Stimulated activated CD4-positive, alpha-beta T cell treated with anti-CD3 and anti-CD28 coated beads, Interleukin-1b, Interleukin-23, amount 100 ng/mL, for 48 hours (primary cell): ENCODE measurements around the gene MKLN1.
"Not testable (repeated sequence)": the region's sequence is repeated elsewhere in the genome, so short reads cannot be mapped to it uniquely, and the experiment has no call there.

Source experiments
- DNase-seq: peaks from one replicate; pipeline ENCODE4 v3.0.0-alpha.2; 2020

MKLN1 gene

GRCh38 chr7:131503639-131504038 lies 176.0 kb downstream of the MKLN1 start:
- DNase-seq = no peak

GRCh38 chr7:131504157-131504899 lies 176.7 kb downstream of the MKLN1 start:
- DNase-seq = no peak

GRCh38 chr7:131505037-131505620 lies 177.5 kb downstream of the MKLN1 start:
- DNase-seq = not testable (repeated sequence)

- DNase-seq = no peak
These were observed 178.2 kb downstream of the MKLN1 start for GRCh38 chr7:131505636-131506557.

- DNase-seq = no peak
These were observed 178.9 kb downstream of the MKLN1 start for GRCh38 chr7:131506597-131506996.

- peak; percentile 77 for DNase-seq
These were observed 180.1 kb downstream of the MKLN1 start for GRCh38 chr7:131507592-131508331.

GRCh38 chr7:131508754-131509486 lies 181.2 kb downstream of the MKLN1 start:
- no peak for DNase-seq

GRCh38 chr7:131509781-131510180 lies 182.1 kb downstream of the MKLN1 start:
- DNase-seq = no peak

GRCh38 chr7:131511071-131511470 lies 183.4 kb downstream of the MKLN1 start:
- no peak for DNase-seq

GRCh38 chr7:131511774-131512535 lies 184.3 kb downstream of the MKLN1 start:
- no peak for DNase-seq

GRCh38 chr7:131513245-131514061 lies 185.8 kb downstream of the MKLN1 start:
- DNase-seq = peak; percentile 83

- DNase-seq = not testable (repeated sequence)
These were observed 187.8 kb downstream of the MKLN1 start for GRCh38 chr7:131515471-131515870.

GRCh38 chr7:131517218-131517923 lies 189.7 kb downstream of the MKLN1 start:
- no peak for DNase-seq

GRCh38 chr7:131518626-131519025 lies 190.9 kb downstream of the MKLN1 start:
- DNase-seq = no peak

GRCh38 chr7:131521651-131522163 lies 194.0 kb downstream of the MKLN1 start:
- DNase-seq = no peak

- DNase-seq = no peak
These were observed 194.8 kb downstream of the MKLN1 start for GRCh38 chr7:131522325-131522930.

GRCh38 chr7:131524115-131524514 lies 196.4 kb downstream of the MKLN1 start:
- DNase-seq = no peak

GRCh38 chr7:131524703-131525102 lies 197.0 kb downstream of the MKLN1 start:
- DNase-seq = no peak

- no peak for DNase-seq
These were observed 198.1 kb downstream of the MKLN1 start for GRCh38 chr7:131525820-131526219.
